Breast epithelium (tissue), 3 donors: ENCODE data around the gene SIGLEC10.

Source experiments
- CTCF ChIP-seq, 3 donors: fragments of 450-650 bp; IDR thresholded peaks; one replicate each; pipeline ENCODE4 v1.5.1; 2016 to 2017; ENCODE audit warnings: antibody characterized with exemption in 3 of 3, mild to moderate bottlenecking in 3 of 3, moderate library complexity in 3 of 3
- POLR2A ChIP-seq: fragments of 450-650 bp; IDR thresholded peaks from one replicate; pipeline ENCODE4 v1.6.1; 2016; ENCODE audit warnings: antibody characterized with exemption, mild to moderate bottlenecking, moderate library complexity

- TF ChIP-seq CTCF (IDR thresholded peaks at IDR 0.05) = no peak
- TF ChIP-seq POLR2A = no peak
These were observed 30.4 kb downstream of the SIGLEC10 start for GRCh38 chr19:51386882-51387520.
